Ishikawa (cell line): ENCODE measurements around the gene HSPA14.

ENCODE experiments used
- CEBPB ChIP-seq: IDR thresholded peaks from 2 replicates; pipeline ENCODE4 v1.6.1; 2012
- CREB1 ChIP-seq: IDR thresholded peaks from 2 replicates; pipeline ENCODE4 v1.6.1; 2012; ENCODE audit warnings: low read depth
- EGR1 ChIP-seq: IDR thresholded peaks from 2 replicates; pipeline ENCODE4 v1.6.1; 2012
- EP300 ChIP-seq: IDR thresholded peaks from 2 replicates; pipeline ENCODE4 v1.6.1; 2012; ENCODE audit warnings: borderline replicate concordance
- FOXM1 ChIP-seq: IDR thresholded peaks from 2 replicates; pipeline ENCODE4 v1.6.1; 2012; ENCODE audit warnings: low read depth, borderline replicate concordance
- MAX ChIP-seq: IDR thresholded peaks from 2 replicates; pipeline ENCODE4 v1.6.1; 2012
- NFIC ChIP-seq: IDR thresholded peaks from 2 replicates; pipeline ENCODE4 v1.6.1; 2012
- RAD21 ChIP-seq: IDR thresholded peaks from 2 replicates; pipeline ENCODE4 v1.6.1; 2012; ENCODE audit warnings: low read depth
- REST ChIP-seq: IDR thresholded peaks from 2 replicates; pipeline ENCODE4 v1.6.1; 2012; ENCODE audit warnings: low read depth, mild to moderate bottlenecking
- TAF1 ChIP-seq: IDR thresholded peaks from 2 replicates; pipeline ENCODE4 v1.6.1; 2012; ENCODE audit warnings: low read depth, mild to moderate bottlenecking
- TCF12 ChIP-seq: IDR thresholded peaks from 2 replicates; pipeline ENCODE4 v1.6.1; 2012; ENCODE audit warnings: low read depth
- TEAD4 ChIP-seq: IDR thresholded peaks from 2 replicates; pipeline ENCODE4 v1.6.1; 2012
- USF1 ChIP-seq: IDR thresholded peaks from 2 replicates; pipeline ENCODE4 v1.6.1; 2012
- YY1 ChIP-seq: IDR thresholded peaks from 2 replicates; pipeline ENCODE4 v1.6.1; 2012; ENCODE audit warnings: low read depth
- ZBTB7A ChIP-seq: IDR thresholded peaks from 2 replicates; pipeline ENCODE4 v1.6.1; 2012; ENCODE audit warnings: low read depth

The HSPA14 gene

GRCh38 chr10:14821635-14822375 is 16.3 kb upstream of the HSPA14 start:
- TF ChIP-seq NFIC (no peak), EP300 (no peak), CREB1 (no peak), EGR1 (no peak), CEBPB (no peak), FOXM1 (no peak), TEAD4 (no peak), TAF1 (no peak), TCF12 (no peak), MAX (no peak), YY1 (no peak), RAD21 (no peak), USF1 (no peak), REST (no peak)

GRCh38 chr10:14822879-14823755 is 15.0 kb upstream of the HSPA14 start:
- TF ChIP-seq RAD21 (peak; percentile 67), TEAD4 (no peak), ZBTB7A (no peak), NFIC (no peak)

GRCh38 chr10:14823966-14824365 is 14.1 kb upstream of the HSPA14 start:
- no peak for TF ChIP-seq ZBTB7A
- TF ChIP-seq RAD21, result no peak
- no peak for TF ChIP-seq TEAD4

- no peak for TF ChIP-seq USF1
- TF ChIP-seq TAF1, result no peak
- no peak for TF ChIP-seq YY1
- no peak for TF ChIP-seq FOXM1
- no peak for TF ChIP-seq NFIC
- TF ChIP-seq ZBTB7A, result no peak
- no peak for TF ChIP-seq MAX
- no peak for TF ChIP-seq EGR1
- TF ChIP-seq RAD21, result no peak
- TF ChIP-seq TEAD4, result no peak
- TF ChIP-seq CREB1, result no peak
- no peak for TF ChIP-seq EP300
- no peak for TF ChIP-seq CEBPB
- TF ChIP-seq TCF12, result no peak
- TF ChIP-seq REST, result no peak
These were observed 11.9 kb upstream of the HSPA14 start for GRCh38 chr10:14826076-14826829.

- no peak for TF ChIP-seq EP300
- no peak for TF ChIP-seq CREB1
- no peak for TF ChIP-seq RAD21
- no peak for TF ChIP-seq TCF12
- no peak for TF ChIP-seq ZBTB7A
- no peak for TF ChIP-seq EGR1
- TF ChIP-seq MAX, result no peak
- no peak for TF ChIP-seq FOXM1
- no peak for TF ChIP-seq CEBPB
- TF ChIP-seq USF1, result no peak
- no peak for TF ChIP-seq YY1
- TF ChIP-seq TEAD4, result no peak
- TF ChIP-seq TAF1, result no peak
- TF ChIP-seq REST, result no peak
- TF ChIP-seq NFIC, result no peak
These were observed 5.0 kb upstream of the HSPA14 start for GRCh38 chr10:14833106-14833505.
